LNCAP (cell line): ENCODE data around the gene DPEP1.

Experiments
- TF ChIP-seq, protein P1 (sequence below): fragments of 450-650 bp; IDR thresholded peaks from 2 replicates; pipeline ENCODE4 v1.5.1; 2017; ENCODE audit warnings: mild to moderate bottlenecking

Gene DPEP1

DNA sequence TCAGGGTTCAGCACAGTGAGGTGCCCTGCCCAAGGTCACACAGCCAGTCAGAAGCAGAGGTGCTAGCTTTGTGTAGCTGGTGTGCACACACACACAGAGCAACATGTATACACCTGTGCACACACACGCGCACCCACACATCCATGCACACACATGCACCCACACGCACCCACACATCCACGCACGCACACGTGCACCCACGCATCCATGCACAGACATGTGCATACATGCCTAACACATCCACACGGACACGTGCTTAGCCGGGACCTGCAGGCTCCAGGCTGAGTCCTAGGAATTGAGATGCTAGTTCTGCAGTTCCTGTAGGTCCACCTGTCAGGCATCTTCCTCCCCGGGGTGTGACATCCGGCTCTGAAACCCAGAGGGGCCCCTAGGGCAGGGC is 13.0 kb upstream of the DPEP1 start:
- TF ChIP-seq, protein P1, sequence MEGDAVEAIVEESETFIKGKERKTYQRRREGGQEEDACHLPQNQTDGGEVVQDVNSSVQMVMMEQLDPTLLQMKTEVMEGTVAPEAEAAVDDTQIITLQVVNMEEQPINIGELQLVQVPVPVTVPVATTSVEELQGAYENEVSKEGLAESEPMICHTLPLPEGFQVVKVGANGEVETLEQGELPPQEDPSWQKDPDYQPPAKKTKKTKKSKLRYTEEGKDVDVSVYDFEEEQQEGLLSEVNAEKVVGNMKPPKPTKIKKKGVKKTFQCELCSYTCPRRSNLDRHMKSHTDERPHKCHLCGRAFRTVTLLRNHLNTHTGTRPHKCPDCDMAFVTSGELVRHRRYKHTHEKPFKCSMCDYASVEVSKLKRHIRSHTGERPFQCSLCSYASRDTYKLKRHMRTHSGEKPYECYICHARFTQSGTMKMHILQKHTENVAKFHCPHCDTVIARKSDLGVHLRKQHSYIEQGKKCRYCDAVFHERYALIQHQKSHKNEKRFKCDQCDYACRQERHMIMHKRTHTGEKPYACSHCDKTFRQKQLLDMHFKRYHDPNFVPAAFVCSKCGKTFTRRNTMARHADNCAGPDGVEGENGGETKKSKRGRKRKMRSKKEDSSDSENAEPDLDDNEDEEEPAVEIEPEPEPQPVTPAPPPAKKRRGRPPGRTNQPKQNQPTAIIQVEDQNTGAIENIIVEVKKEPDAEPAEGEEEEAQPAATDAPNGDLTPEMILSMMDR, result no peak

DNA sequence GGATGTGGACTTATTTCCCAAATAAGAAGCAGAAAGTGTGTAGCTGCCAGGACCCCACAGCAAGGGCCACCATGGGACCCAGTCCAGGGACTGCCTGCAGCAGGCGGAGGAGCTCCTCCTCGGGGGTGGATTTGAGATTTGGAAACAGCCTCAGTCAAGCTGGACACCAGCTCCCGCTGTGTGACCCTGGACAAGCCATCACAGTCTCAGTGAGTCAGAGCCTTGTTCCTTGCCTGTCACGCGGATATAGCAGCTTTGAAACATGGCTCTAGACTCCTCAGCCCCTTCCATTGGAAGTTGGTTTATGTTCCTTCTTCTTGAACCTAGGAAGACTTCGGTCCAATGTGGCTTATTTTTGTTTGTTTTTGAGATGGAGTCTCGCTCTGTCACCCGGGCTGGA is 12.5 kb upstream of the DPEP1 start:
- TF ChIP-seq, protein P1, result no peak

DNA sequence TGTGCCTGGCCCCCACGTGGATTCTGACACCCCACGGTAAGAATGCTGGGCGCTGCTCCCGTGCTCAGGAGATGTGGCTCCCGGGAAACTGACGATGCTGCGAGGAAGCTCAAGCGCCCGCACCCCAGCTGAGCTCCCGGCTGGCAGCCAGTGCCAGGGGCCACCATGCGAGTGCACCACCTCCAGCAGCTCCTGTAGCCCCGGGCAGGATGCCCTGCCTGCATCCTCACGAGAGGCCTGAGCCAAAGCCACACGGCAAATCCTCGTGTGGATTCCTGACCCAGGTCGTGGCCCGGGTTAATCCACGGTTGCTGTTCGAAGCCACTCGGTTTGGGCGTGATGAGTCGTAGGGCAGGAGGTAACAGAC is 11.6 kb upstream of the DPEP1 start:
- TF ChIP-seq, protein P1, result no peak

DNA sequence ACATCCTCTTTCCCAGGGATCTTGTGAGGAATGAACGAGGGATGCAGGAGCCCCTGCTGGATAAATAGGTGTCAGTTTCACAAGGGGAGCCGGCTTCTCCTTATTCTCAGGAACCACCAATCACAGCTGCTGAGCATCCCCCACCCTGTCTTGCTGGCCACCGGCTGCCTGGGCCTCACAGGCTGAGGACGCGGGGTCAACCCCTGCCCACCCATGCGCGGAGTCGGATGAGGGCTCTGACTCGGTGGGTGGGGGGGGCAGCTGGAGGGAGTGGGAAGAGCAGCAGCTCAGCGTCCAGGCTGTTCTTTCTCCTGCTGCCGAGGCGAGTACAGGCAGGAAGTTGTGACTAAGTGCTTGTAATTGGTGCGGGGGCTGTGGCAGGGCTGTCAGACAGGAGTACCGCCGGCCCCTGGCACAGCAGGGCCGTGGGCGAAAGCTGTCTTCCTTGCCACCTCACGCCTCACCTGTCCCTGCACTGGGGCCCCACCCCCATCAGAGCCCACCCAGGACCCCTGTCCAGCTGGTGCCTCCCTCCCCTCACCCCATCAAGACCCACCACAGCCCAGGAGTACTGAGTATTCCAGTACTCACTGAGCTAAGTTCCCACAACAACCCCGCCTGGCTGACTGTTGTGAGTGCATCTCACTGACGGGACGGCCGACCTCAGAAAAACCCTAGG is 11.0 kb upstream of the DPEP1 start:
- TF ChIP-seq, protein P1, result no peak

DNA sequence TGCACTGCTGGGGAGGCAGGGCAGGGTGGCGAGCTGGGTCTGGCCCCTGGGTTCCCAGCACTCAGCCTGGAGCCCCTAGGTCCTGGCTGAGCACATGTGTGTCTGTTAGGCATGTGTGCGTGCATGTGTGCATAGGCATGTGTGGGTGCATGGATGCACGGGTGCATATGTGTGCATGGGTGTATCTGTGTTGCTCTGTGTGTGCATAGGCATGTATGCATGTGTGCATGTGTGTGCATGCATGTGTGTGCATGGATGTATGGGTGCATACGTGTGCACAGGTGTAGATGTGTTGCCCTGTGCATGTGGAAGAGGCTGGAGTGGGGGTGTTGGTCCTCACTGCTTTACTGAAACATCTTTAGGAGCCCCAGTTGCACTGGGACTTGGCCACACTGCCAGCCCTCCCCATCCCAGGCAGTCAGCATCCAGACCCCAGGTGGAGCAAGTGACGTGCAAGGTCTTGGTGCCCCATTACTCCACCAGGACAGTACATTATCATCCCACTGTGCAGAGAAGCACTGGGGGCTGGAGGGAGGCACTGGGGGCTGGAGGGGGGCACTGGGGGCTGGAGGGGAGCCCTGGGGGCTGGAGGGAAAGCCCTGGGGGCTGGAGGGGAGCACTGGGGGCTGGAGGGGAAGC is 10.4 kb upstream of the DPEP1 start:
- TF ChIP-seq, protein P1, result no peak

DNA sequence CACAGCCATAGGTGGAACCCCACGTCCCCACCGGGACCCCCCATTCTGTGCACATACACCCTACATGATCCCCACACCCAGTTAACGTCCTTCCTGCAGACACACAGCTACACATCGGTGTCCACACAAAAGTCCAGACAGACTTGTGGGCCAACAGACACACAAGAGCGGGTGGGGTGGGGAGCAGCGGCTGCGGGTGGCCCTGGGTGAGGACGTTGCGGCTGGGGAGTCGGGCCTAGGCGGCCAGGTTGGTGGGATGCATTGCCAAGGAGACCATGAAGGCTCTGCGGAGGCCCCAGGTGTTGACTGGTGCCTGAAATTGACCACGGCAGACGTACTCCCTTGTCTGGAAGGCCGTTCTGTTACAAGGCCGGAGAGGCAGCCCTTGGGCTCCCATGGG is 8.7 kb upstream of the DPEP1 start:
- TF ChIP-seq, protein P1, result no peak

DNA sequence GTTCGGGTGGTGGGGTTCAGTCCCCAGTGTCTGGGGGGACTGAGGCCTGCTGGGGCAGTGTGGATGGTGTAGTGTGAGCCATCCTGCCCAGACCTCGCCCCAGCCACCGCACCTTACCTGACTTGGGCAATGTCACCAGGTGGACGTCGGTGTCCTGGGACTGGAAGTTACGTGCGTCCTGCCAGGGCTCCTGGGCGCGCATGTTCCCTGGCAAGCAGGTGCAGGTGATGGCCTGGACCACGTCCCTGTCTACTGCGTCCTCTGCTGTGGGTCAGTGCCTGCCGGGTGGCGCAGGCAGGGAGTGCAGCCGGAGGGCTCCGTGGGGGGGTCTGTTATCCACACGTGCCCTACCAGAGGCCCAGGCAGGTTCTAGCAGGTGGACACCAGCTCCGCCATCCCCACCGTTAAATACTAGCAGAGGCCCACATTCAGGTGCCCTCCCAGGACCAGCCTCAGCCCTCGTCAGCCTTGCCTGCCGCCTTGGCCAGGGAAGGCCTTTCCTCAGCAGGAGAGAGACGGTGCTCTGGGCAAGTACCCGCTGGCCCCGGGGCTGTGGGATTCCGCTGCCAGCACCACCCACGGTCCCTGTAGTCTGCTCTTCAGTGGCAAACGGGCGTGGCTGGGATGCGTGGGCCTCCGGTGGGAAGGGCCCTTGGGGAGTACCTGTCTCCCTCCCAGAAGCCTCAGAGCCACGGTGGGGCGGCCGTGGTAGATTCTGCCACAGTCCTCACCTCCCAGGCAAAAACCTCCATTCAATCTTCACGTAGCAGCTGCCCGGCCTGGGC is 8.1 kb upstream of the DPEP1 start:
- TF ChIP-seq, protein P1, result no peak
